Epithelial cell of esophagus (primary cell): ENCODE measurements around the gene PROM2.

ENCODE experiments used
- DNase-seq: peaks from one replicate; pipeline ENCODE4 v3.0.0; 2010; ENCODE audit warnings: low read depth
- H3K4me3 ChIP-seq: 2 replicates; pipeline ENCODE4 v1.5.1; 2011; ENCODE audit warnings: mild to moderate bottlenecking, low read length, control low read depth
- TF ChIP-seq, protein P1 (sequence below): IDR thresholded peaks from 2 replicates; pipeline ENCODE4 v1.5.1; 2011; ENCODE audit warnings: low read depth, mild to moderate bottlenecking, low read length, control low read depth, inconsistent platforms; ENCODE audit not compliant: insufficient read depth; ENCODE audit errors: missing control alignments

The PROM2 gene

DNA sequence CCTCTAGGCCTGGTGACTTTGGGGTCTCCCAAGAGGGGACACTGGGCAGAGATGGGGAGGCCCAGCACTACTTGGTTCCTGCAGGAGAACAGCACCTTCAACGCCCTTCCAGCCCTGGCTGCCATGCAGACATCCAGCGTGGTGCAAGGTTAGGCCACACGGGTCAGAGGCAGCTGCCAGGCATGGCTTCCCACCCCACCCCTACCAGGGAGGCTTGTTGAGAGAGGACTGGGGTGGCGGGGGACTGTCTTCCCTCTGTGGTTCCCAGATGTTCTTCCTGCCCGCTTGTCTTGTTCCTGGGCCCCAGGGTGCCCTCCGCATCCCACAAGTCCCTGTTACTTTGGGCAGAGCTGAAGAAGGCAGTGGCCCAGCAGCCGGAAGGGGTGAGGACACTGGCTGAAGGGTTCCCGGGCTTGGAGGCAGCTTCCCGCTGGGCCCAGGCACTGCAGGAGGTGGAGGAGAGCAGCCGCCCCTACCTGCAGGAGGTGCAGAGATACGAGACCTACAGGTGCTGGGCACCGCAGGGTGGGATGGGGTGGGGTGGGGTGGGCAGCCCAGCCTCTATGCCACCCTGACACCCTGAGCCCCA is 4.5 kb downstream of the PROM2 start:
- H3K4me3 ChIP-seq, result no peak overlapping the region
- TF ChIP-seq, protein P1, sequence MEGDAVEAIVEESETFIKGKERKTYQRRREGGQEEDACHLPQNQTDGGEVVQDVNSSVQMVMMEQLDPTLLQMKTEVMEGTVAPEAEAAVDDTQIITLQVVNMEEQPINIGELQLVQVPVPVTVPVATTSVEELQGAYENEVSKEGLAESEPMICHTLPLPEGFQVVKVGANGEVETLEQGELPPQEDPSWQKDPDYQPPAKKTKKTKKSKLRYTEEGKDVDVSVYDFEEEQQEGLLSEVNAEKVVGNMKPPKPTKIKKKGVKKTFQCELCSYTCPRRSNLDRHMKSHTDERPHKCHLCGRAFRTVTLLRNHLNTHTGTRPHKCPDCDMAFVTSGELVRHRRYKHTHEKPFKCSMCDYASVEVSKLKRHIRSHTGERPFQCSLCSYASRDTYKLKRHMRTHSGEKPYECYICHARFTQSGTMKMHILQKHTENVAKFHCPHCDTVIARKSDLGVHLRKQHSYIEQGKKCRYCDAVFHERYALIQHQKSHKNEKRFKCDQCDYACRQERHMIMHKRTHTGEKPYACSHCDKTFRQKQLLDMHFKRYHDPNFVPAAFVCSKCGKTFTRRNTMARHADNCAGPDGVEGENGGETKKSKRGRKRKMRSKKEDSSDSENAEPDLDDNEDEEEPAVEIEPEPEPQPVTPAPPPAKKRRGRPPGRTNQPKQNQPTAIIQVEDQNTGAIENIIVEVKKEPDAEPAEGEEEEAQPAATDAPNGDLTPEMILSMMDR, result no peak

DNA sequence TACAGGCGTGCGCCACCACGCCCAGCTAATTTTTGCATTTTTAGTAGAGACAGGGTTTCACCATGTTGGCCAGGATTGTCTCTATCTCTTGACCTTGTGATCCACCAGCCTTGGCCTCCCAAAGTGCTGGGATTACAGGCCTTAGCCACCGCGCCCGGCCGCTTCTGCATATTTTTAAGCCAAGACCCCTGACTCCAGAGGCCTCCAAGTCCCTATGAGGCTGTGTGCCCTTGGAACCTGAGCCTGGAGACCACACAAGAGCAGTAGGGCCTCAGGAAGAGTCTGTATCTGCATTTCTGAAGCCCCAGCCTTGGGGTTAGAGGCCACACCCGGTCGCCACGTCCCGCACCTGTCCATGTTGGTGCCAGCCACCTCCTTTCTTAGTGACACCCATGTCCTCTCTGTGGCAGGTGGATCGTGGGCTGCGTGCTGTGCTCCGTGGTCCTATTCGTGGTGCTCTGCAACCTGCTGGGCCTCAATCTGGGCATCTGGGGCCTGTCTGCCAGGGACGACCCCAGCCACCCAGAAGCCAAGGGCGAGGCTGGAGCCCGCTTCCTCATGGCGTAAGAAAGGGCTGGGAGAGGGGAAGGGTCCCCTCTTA is 5.3 kb downstream of the PROM2 start:
- no peak overlapping the region for H3K4me3 ChIP-seq
- TF ChIP-seq, protein P1, result no peak
- no peak for DNase-seq

More for the DNA sequence above, 4.5 kb downstream of the PROM2 start:
- DNase-seq, result no peak

DNA sequence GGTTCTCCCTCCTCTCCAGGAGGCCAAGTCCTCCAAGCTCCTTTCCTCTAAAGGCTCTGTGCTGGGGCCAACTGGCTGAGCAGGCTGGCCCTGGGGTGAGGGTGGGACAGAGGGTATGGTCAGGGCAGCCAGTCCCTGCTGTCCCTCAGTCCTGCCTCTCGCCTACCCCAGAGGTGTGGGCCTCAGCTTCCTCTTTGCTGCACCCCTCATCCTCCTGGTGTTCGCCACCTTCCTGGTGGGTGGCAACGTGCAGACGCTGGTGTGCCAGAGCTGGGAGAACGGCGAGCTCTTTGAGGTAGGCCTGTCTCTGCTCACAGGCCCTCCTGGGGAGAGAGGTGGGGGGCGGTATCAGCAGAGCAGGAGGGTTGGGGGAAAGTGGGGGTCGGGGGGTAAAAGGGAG is 6.8 kb downstream of the PROM2 start:
- TF ChIP-seq, protein P1, result no peak
- H3K4me3 ChIP-seq, result no peak overlapping the region
- DNase-seq, result no peak

DNA sequence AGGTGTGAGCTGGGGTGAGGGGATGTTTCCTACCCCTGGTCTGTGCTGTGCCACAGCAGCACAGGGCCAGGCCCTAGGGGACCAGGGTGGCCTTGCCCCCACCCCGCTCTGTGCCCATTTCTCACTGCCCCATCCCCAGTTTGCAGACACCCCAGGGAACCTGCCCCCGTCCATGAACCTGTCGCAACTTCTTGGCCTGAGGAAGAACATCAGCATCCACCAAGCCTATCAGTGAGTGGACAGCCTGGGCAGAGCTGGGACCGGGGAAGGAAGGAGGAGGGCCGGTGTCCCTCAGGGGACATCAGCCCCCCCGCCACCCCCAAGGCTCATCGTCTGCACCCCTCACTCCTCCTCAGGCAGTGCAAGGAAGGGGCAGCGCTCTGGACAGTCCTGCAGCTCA is 7.5 kb downstream of the PROM2 start:
- no peak for DNase-seq
- H3K4me3 ChIP-seq, result no peak overlapping the region
- TF ChIP-seq, protein P1, result no peak

DNA sequence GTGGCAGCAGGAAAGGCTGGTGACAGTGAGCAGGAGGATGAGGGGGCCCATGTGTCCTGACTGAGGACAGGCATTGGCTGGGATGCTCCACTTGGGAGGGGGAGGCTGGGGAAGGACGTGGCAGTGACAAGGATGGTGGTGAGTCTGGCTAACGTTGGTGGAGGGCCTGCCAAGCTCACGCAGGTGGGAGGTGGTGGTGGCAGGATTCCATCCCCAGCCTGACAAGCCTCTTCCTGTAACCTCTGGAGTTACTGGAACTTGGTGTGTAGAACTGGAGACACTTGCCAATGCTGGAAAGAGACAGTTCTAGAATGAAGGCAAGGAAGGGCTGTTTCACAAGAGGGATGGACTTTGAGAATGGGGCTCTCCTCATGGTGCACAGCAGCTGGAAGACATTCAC is 8.2 kb downstream of the PROM2 start:
- TF ChIP-seq, protein P1, result no peak
- H3K4me3 ChIP-seq, result no peak overlapping the region
- DNase-seq, result no peak

DNA sequence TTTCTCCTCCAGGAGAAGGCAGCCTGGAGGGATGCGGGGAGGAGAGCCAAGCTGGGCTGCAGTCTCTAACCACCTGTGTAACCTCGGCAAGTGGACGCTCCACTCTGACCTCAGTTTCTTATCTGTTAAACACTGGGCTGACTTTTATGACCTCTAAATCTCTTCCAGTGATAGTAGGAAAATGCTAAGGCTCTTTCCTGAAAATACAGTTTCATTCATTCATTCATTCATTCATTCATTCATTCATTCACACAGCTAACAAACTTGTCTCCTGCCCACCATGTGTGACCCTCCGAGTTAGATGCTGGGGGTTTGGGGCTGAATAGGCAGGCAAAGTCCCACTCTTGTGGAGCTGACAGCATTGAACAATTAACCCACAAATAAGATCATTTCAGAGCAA is 9.3 kb downstream of the PROM2 start:
- TF ChIP-seq, protein P1, result no peak
- H3K4me3 ChIP-seq, result no peak overlapping the region
- no peak for DNase-seq
